IMR-90 (cell line): ENCODE results near the gene CCDC177. TPM values are rescaled to one million over a fixed set of nuclear protein-coding genes. Genes with fewer than 3 reads are reported as not detected.

Source experiments
- ATAC-seq: fragments of 200-7000 bp; cut with Tn5 transposase; 2 replicates; pipeline ENCODE4 v1.9.1; 2020; ENCODE audit warnings: low read depth, mild to moderate bottlenecking, moderate library complexity
- BruUV-seq: library from RNA; stranded (reverse); fragments of 400-500 nt; replicated peaks from 2 replicates; lab custom pipeline; 2021; lab: Mats Ljungman, UMichigan
- CTCF ChIA-PET: fragments of 300-600 bp; formaldehyde crosslinking; extraction: SDS; loops from one replicate; lab custom pipeline; 2021; ENCODE audit warnings: antibody characterized with exemption; lab: Yijun Ruan, JAX
- POLR2A ChIA-PET: fragments of 300-600 bp; sonication (Branson Sonifier 250); formaldehyde crosslinking; loops from one replicate; lab custom pipeline; 2022; ENCODE audit warnings: antibody characterized with exemption; ENCODE audit not compliant: unreplicated experiment; lab: Charles Lee
- DNase-seq: peaks from one replicate; pipeline ENCODE4 v3.0.0; 2013
- H2AFZ ChIP-seq: replicated peaks from 2 replicates; pipeline ENCODE3; 2013; ENCODE audit warnings: low read length, mild to moderate bottlenecking; ENCODE audit not compliant: poor library complexity
- H2AK5ac ChIP-seq: 2 replicates; pipeline ENCODE4 v1.6.1; 2013; ENCODE audit warnings: low read depth, low read length, inconsistent platforms
- H2AK9ac ChIP-seq: replicated peaks from 2 replicates; pipeline ENCODE3; 2013; ENCODE audit warnings: mild to moderate bottlenecking, low read depth, low read length, moderate library complexity; ENCODE audit not compliant: poor library complexity
- H2BK120ac ChIP-seq: 2 replicates; pipeline ENCODE4 v1.6.1; 2013; ENCODE audit warnings: low read depth, low read length, inconsistent platforms
- H2BK15ac ChIP-seq: 3 replicates; pipeline ENCODE4 v1.6.1; 2013; ENCODE audit warnings: low read depth, low read length, inconsistent platforms
- H2BK20ac ChIP-seq: 2 replicates; pipeline ENCODE4 v1.6.1; 2013; ENCODE audit warnings: low read depth, mild to moderate bottlenecking, inconsistent platforms, low read length, moderate library complexity
- H2BK5ac ChIP-seq: 2 replicates; pipeline ENCODE4 v1.6.1; 2013; ENCODE audit warnings: mild to moderate bottlenecking, low read depth, low read length, inconsistent platforms; ENCODE audit not compliant: poor library complexity, severe bottlenecking
- H3K14ac ChIP-seq: replicated peaks from 2 replicates; pipeline ENCODE4 v1.6.1; 2013; ENCODE audit warnings: low read depth, low read length, inconsistent platforms
- H3K18ac ChIP-seq: 2 replicates; pipeline ENCODE4 v1.6.1; 2013; ENCODE audit warnings: low read depth, low read length, control low read depth
- H3K23ac ChIP-seq: 2 replicates; pipeline ENCODE4 v1.6.1; 2013; ENCODE audit warnings: low read depth, low read length, inconsistent platforms
- H3K27ac ChIP-seq: 2 replicates; pipeline ENCODE4 v1.5.1; 2013; ENCODE audit warnings: mild to moderate bottlenecking, control low read depth, low read length; ENCODE audit not compliant: insufficient read depth
- H3K27me3 ChIP-seq: 2 replicates; pipeline ENCODE4 v1.6.1; 2013; ENCODE audit warnings: low read length; ENCODE audit not compliant: control insufficient read depth, insufficient read depth
- H3K36me3 ChIP-seq: 2 replicates; pipeline ENCODE4 v1.6.1; 2013; ENCODE audit warnings: low read length, mixed read lengths; ENCODE audit not compliant: control insufficient read depth, insufficient read depth
- H3K4ac ChIP-seq: 2 replicates; pipeline ENCODE4 v1.6.1; 2013; ENCODE audit warnings: low read depth, low read length, inconsistent platforms
- H3K4me1 ChIP-seq: 2 replicates; pipeline ENCODE4 v1.6.1; 2013; ENCODE audit warnings: low read length, mixed read lengths; ENCODE audit not compliant: control insufficient read depth, insufficient read depth
- H3K4me2 ChIP-seq: 2 replicates; pipeline ENCODE4 v1.6.1; 2013; ENCODE audit warnings: low read depth, mild to moderate bottlenecking, control low read depth, low read length, moderate library complexity
- H3K4me3 ChIP-seq: 2 replicates; pipeline ENCODE4 v1.5.1; 2013; ENCODE audit warnings: low read depth, mild to moderate bottlenecking, control low read depth, low read length, moderate library complexity; ENCODE audit not compliant: insufficient read depth
- H3K56ac ChIP-seq: 2 replicates; pipeline ENCODE4 v1.6.1; 2013; ENCODE audit warnings: low read length, inconsistent platforms; ENCODE audit not compliant: insufficient read depth; ENCODE audit errors: extremely low read depth
- H3K79me1 ChIP-seq, 2 experiments: 2 replicates each; pipeline ENCODE4 v1.6.1; 2013; ENCODE audit warnings: low read length in 2 of 2, inconsistent platforms in 1 of 2, low read depth in 1 of 2
- H3K9ac ChIP-seq: 2 replicates; pipeline ENCODE4 v1.6.1; 2013; ENCODE audit warnings: low read depth, low read length, control low read depth
- H3K9me1 ChIP-seq: 2 replicates; pipeline ENCODE4 v1.6.1; 2013; ENCODE audit warnings: low read length, inconsistent platforms; ENCODE audit not compliant: insufficient read depth
- H3K9me3 ChIP-seq: 2 replicates; pipeline ENCODE4 v1.6.1; 2013; ENCODE audit warnings: low read length; ENCODE audit not compliant: control insufficient read depth, insufficient read depth
- H4K20me1 ChIP-seq: 2 replicates; pipeline ENCODE4 v1.6.1; 2013; ENCODE audit warnings: low read length, inconsistent platforms; ENCODE audit not compliant: insufficient read depth
- H4K5ac ChIP-seq: 2 replicates; pipeline ENCODE4 v1.6.1; 2013; ENCODE audit warnings: mild to moderate bottlenecking, low read depth, low read length, control low read depth
- H4K8ac ChIP-seq, 2 experiments: 2 replicates each; pipeline ENCODE4 v1.6.1; 2013; ENCODE audit warnings: low read depth in 2 of 2, low read length in 2 of 2, control low read depth in 1 of 2, inconsistent platforms in 1 of 2
- H4K91ac ChIP-seq: 2 replicates; pipeline ENCODE4 v1.6.1; 2013; ENCODE audit warnings: low read depth, low read length, inconsistent platforms; ENCODE audit not compliant: insufficient read depth
- RAD21 ChIP-seq: IDR thresholded peaks from 2 replicates; pipeline ENCODE4 v1.6.1; 2012; ENCODE audit warnings: low read length, improper control_type of control experiment
- RCOR1 ChIP-seq: IDR thresholded peaks from 2 replicates; pipeline ENCODE4 v1.6.1; 2012; ENCODE audit warnings: mild to moderate bottlenecking, low read length, improper control_type of control experiment; ENCODE audit not compliant: insufficient replicate concordance
- RFX5 ChIP-seq: IDR thresholded peaks from 2 replicates; pipeline ENCODE4 v1.8.0; 2012; ENCODE audit warnings: low read depth, mild to moderate bottlenecking, low read length, moderate library complexity
- WGBS, 2 experiments: methylation state at CpG; one replicate each; pipeline versions ENCODE4 v1.1.5 to v1.1.7; 2013; ENCODE audit warnings: missing lambda C conversion rate in 2 of 2; ENCODE audit not compliant: insufficient read length in 1 of 2; ENCODE audit errors: extremely low coverage in 2 of 2; 5-methylcytosine and 5-hydroxymethylcytosine counted together
- dilution Hi-C: fragments of 300-500 bp; cut with HindIII; formaldehyde crosslinking; loops from one replicate; pipeline ENCODE4 v1.14.3; 2018; ENCODE audit warnings: low sequenced_read_pairs; ENCODE audit not compliant: unreplicated experiment
- in situ Hi-C: fragments of 300-500 bp; cut with MboI; formaldehyde crosslinking; loops from 3 replicates; pipeline ENCODE4 v1.14.3; 2019; ENCODE audit warnings: low sequenced_read_pairs, inconsistent platforms, mixed read lengths
- intact Hi-C: fragments of 100-400 bp; cut with micrococcal nuclease; formaldehyde crosslinking; loops from 2 replicates; pipeline ENCODE4 v1.10.0; 2022
- polyA plus RNA-seq, 3 experiments: library from polyadenylated mRNA; depleted of rRNA; stranded (reverse); fragments of >200 nt; gene quantifications; 2 replicates each; pipeline ENCODE4 v1.2.3, GENCODE V29; 2012; ENCODE audit warnings: low replicate concordance in 1 of 3
- total RNA-seq: library from RNA; depleted of rRNA; stranded (reverse); fragments of >200 nt; gene quantifications from 2 replicates; pipeline ENCODE4 v1.2.3, GENCODE V29; 2012

Gene CCDC177
- total and polyA plus RNA-seq, 2 of the 4 experiments (the other 2 are of a cell fraction), result not detected

DNA sequence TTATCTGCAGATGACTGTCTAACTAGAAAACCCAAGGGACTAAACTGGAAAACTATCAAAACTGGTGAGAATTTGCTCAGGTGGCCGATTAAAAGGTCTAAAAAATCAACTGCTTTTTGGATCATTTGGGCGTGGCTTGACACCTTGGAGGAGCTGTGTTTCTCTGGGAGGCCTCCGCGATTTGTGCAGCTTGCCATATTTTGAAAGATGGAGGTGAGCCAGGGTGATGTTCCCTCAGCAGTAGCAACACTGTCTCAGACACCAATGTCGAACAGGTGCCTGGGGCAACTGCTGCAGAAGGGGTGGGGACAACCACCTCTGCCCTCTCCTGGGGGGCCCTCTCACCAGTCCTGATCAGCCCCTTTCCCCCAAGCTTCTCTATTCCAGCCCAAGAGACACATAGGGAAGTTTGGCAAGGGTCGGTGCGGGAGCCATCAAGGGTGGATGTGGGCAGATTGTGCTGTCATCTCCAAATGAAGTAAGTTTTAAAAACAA lies 3.8 kb downstream of the CCDC177 start:
- Histone ChIP-seq H3K4me1 (peaks cover 3% of the 10 kb centered on the region; the same call in 1 of the 2 replicates), H2AK5ac (no peak overlapping the region), H3K4ac (no peak overlapping the region), H3K23ac (no peak overlapping the region), H2AK9ac (no peak overlapping the region), H2BK20ac (no peak overlapping the region), H3K27ac (no peak overlapping the region), H3K79me1 (no peaks in the 10 kb centered on the region), H4K5ac (no peak overlapping the region), H3K4me3 (no peak overlapping the region), H3K56ac (no peak overlapping the region), H3K9ac (no peak overlapping the region), H3K9me3 (peaks cover 1% of the 10 kb centered on the region; the same call in 1 of the 2 replicates), H2BK120ac (no peak overlapping the region), H3K27me3 (peaks cover 81% of the 10 kb centered on the region), H4K91ac (no peak overlapping the region), H3K9me1 (no peaks in the 10 kb centered on the region), H3K36me3 (no peaks in the 10 kb centered on the region), H2BK5ac (no peak overlapping the region), H2AFZ (no peak overlapping the region), H4K8ac (no peak overlapping the region), H4K20me1 (no peaks in the 10 kb centered on the region), H3K4me2 (no peak overlapping the region), H3K14ac (no peak overlapping the region), H3K18ac (no peak overlapping the region), H2BK15ac (no peak overlapping the region)
- in situ Hi-C loops (no loop called here), dilution Hi-C loops (no loop called here), intact Hi-C loops (no loop called here)
- no peak for TF ChIP-seq RAD21
- TF ChIP-seq RCOR1, result no peak
- no peak for TF ChIP-seq RFX5
- WGBS, 2 experiments, result 80% methylated on average over 1 of the region's 7 CpGs; no CpG with 5 or more reads in 1 of the 2 experiments
- no TSS peak for BruUV-seq
- CTCF ChIA-PET, result interaction anchor here (0.8 to 1.5 kb wide), 2 partner anchors 9 kb away, joined by 4 read pairs; no protein-coding TSS in a partner anchor
- DNase-seq, result no peak
- POLR2A ChIA-PET, result no interaction called here
- no peak for ATAC-seq
